ENCODE data around the gene C8G.

The C8G gene

GRCh38 chr9:136944519-136945332 lies at the start of gene C8G, which contains the start of gene FBXW5:
Gene C8G (plus strand): TSS chr9:136945243. CDS start chr9:136945321, 78 bp downstream.
Gene FBXW5 (minus strand): TSS chr9:136944738. CDS start chr9:136944083, 655 bp downstream.
- peak; percentile 100 for TF ChIP-seq CTCF (conservative IDR thresholded peaks at IDR 0.05)
- peak within 1 kb of the TSS; percentile 97 for H3K27ac ChIP-seq

GRCh38 chr9:136896027-136896426 lies 49.0 kb upstream of the C8G start:
- peak overlapping the region; percentile 1; the same call in 1 of the 2 replicates for H3K27ac ChIP-seq
- no peak for TF ChIP-seq CTCF (conservative IDR thresholded peaks at IDR 0.05)

GRCh38 chr9:136898483-136899100 lies 46.5 kb upstream of the C8G start:
- H3K27ac ChIP-seq: peak overlapping the region; percentile 15; the same call in 1 of the 2 replicates
- TF ChIP-seq CTCF (conservative IDR thresholded peaks at IDR 0.05): no peak

- no peak for TF ChIP-seq CTCF (conservative IDR thresholded peaks at IDR 0.05)
- H3K27ac ChIP-seq: peak overlapping the region; percentile 15; the same call in 1 of the 2 replicates
Measured at GRCh38 chr9:136899196-136899595, 45.8 kb upstream of the C8G start.

GRCh38 chr9:136900556-136900955 lies 44.5 kb upstream of the C8G start:
- no peak for TF ChIP-seq CTCF (conservative IDR thresholded peaks at IDR 0.05)
- H3K27ac ChIP-seq: peak overlapping the region; percentile 91; the same call in 1 of the 2 replicates

GRCh38 chr9:136900988-136901515 lies 44.0 kb upstream of the C8G start:
- TF ChIP-seq CTCF (conservative IDR thresholded peaks at IDR 0.05): no peak
- H3K27ac ChIP-seq: peak overlapping the region; percentile 91

Measured in VCaP (cell line).